NCI-H510A treated with DMSO at 0.1 percent for 48 hours (cell line): Measurements from ENCODE around the gene ZNF628.

Experiments used
- DNase-seq: peaks from one replicate; lab custom pipeline; 2025; lab: John Stamatoyannopoulos, UW

Gene ZNF628

DNA sequence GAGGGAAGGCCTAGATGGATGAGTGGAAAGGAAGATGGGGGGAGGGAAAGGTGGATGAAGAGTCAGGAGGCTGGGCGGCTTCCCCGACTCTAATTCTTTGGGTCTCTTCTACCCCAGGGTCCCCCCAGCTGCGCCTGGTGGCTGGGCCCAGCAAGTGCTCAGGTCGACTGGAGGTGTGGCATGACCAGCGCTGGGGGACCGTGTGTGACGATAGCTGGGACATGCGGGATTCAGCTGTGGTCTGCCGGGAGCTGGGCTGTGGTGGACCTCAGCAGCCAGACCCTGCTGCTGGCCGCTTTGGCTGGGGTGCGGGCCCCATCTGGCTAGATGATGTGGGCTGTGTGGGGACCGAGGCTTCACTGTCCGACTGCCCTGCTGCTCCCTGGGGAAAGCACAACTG lies 21.3 kb downstream of the ZNF628 start:
- DNase-seq, result no peak

DNA sequence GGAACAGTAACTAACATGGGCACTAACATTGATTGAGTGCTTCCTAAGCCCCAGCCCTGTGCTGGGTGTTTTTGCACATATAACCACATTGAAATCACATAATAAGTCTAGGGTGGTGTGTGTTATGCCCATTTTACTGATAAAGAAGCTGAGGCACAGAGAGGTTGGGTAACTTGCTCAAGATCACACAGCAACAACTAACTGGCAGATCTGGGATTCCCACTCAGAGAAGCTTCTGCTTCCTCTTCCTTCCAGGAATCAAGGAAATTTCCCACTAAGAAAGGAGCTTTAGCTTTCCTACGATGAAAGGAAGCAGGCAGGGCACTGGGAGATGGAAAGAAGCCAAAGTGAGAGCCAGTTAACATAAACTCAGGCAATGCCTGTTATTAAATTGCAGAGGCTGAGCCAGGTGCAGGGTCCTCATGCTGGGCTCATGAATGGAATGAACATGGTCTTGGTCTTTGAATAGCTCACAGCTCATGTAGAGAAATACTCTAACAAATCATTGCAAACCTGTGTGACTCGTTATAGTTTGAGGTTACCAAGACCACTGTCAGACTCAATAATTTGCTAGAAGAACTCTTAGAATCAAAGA lies 21.9 kb downstream of the ZNF628 start:
- DNase-seq, result no peak

DNA sequence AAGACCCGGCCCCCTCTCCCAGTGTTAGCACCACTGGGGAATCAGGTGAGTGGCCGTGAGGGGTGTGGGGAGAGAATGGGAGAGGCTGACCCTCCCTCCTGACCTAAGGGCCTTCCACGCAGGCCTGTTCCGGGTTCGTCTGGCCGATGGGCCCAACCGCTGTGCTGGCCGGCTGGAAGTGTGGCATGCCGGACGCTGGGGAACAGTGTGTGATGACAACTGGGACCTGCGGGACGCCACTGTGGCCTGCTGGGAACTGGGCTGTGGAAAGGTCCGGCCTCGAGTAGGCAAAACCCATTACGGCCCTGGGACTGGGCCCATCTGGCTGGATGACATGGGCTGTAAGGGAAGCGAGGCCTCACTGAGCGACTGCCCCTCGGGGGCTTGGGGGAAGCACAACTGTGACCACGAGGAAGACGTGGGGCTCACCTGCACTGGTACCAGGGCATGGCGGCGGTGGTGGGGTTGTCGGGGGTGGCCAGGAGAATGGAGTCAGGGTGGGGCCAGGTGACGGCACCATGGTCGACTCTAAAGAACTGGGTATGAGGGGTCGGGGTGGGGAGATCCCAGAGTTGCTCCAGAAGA lies 24.0 kb downstream of the ZNF628 start:
- no peak for DNase-seq

DNA sequence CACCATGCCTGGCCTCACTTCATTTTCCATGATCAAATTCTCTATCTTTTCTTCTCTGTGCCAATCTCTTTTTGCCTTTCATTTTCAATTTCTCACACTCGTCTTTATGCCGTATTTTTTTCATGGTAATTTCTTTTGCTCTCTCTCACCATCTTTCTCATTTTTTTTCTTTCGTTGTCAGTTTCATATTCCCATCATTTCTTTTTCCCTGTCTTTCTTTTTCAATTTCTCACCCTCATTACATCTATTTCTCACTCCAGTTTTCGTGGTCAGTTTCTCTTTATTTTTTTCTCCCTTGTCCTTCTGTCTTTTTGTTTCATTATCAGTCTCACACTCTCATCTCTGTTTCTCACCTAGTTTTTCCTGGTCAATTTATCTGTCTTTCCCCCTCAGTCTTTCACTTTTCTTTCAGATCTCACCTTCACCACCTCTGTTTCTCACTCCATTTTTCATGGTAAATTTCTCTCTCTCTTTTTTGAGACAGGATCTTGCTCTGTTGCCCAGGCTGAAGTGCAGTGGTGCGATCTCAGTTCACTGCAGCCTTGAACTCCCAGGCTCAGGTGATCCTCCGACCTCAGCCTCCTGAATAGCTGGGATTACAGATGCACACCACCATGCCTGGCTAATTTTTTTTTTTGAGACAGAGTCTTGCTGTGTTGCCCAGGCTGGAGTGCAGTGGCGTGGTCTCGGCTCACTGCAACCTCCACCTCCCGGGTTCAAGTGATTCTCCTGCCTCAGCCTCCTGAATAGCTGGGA lies 26.0 kb downstream of the ZNF628 start:
- DNase-seq, result no peak

DNA sequence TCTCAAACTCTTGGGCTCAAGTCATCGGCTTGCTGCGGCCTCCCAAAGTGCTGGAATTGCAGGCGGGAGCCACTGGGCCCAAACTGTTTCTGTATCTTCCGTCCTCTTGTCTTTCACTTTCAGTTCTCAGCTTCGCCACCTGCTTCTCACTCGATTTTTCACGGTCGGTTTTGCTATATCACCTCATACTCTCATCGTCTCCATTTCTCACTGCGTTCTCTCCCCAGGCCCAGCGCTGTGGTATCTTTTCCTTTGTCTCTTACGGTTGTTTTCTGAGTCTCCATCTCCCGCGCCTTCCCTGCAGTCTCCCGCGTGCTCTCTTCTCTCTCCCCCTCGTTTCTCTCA lies 26.7 kb downstream of the ZNF628 start:
- no peak for DNase-seq

DNA sequence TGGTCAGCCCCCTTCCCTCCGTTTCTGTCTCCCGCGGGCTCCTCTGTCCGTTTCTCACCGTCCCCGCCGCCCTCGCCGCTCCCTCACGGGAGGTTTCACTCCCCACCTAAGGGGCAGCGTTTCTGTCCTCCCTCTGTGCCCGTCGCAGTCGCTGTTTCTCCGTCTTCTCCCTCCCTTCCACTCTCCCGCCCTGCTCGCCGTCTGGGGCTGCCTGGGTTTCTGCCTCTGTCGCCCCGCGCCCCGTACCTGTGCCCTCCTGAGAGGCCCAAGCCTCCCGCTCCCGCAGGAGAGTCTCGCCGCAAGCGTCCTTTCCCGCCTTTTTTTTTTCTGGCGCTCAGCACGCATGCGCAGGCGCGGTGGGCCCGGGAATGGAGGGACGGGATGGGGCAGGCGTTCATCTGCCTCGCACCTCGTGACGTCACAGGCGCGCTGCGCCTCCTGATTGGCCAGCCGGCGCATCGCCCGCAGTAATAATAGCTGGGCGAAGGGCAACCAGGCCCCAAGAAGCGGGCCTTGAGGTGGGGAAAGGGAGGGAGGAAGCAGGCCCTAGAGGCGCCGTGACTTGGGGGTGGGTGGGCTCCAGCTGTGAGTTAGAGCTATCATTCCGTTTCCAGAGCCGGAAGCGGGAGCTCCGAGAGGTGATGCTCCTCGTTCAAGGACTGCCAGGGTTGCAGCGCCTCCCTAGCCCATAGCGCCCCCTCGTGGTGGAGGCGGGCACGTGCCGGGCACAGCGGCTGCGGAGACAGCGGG lies 27.3 kb downstream of the ZNF628 start:
- DNase-seq, result peak; percentile 37

DNA sequence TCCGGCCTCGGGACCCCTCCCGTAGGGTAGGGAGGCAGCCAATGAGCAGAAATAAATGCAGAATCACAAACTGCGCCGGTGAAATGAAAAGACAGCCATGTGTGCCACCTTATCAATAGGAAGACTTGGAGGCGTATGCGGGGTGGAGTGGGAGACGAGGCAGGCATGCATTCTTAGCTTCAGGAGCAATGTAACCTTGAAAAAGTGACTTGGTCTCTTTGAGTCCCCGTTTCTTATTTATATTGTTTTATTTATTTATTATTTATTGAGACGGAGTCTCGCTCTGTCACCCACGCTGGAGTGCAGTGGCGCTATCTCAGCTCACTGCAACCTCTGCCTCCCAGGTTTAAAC lies 27.8 kb downstream of the ZNF628 start:
- no peak for DNase-seq

DNA sequence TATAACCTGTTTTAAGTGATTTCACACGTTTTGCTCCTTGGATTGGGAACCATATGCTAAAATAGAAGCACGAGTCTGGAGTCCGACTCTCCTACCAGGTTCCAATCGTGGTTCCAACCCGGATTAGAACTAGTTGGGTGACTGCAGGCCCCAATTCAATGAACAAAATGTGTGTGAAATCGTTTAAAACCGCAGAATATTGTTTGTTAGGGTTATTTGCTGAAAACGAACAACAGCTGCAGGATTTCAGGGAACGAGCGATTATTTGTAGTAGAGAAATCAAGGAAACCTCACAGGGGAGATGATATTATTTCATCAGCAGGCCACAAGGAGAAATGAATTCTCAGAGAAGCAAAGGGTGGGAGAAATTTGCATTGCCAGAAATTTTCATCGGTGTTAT lies 28.6 kb downstream of the ZNF628 start:
- DNase-seq, result no peak

DNA sequence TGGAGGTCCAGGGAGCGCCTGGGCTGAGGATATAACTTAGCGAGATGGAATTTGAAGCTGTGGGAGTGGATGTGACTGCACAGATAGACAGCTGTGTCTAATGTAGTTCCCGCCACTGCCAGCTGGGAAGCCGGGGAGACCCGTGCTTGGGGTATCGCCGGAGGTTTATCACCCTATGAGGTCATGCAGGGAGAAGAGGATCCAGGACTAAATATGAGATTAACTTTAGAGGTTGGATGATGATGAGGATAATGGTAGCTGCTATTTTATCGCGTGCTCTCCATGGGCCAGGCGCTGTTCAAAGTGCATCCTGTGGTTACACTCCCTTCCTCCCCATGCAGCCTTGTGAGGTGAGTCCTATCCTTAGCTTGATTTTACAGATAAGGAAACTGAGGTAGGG lies 31.7 kb downstream of the ZNF628 start:
- no peak for DNase-seq

DNA sequence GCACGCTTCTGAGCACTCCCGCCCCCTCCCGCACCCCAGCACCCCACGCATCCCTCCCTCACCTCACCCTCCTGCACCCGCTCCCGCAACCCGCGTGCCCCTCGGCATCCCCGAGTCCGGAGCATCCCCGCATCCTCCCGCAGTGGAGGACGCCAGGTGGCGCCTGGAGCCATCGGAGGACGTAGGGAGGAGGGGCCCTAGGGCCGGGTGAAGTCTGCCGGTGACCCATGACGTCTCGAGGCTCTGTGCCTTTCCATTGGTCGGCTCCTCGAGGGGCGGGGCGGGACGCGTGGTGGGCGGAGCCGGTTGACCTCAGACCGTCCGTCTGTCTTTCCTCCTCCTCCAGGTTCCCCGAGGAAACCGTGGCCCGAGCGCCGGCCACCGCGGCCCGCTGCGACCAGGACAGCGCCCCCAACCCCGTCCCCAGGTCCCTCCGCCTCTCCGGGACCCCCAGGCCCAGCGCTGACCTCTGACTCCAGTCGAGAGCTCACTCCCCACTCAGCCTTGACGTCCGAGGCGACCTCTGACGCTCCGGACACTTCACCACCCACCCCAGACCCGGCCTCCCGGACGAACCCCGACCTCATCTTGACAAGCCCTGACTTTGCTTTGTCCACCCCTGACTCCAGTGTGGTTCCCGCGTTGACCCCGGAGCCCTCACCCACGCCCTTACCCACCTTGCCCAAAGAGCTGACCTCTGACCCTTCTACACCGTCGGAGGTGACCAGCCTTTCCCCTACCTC lies 40.6 kb downstream of the ZNF628 start:
- DNase-seq, result peak; percentile 72

DNA sequence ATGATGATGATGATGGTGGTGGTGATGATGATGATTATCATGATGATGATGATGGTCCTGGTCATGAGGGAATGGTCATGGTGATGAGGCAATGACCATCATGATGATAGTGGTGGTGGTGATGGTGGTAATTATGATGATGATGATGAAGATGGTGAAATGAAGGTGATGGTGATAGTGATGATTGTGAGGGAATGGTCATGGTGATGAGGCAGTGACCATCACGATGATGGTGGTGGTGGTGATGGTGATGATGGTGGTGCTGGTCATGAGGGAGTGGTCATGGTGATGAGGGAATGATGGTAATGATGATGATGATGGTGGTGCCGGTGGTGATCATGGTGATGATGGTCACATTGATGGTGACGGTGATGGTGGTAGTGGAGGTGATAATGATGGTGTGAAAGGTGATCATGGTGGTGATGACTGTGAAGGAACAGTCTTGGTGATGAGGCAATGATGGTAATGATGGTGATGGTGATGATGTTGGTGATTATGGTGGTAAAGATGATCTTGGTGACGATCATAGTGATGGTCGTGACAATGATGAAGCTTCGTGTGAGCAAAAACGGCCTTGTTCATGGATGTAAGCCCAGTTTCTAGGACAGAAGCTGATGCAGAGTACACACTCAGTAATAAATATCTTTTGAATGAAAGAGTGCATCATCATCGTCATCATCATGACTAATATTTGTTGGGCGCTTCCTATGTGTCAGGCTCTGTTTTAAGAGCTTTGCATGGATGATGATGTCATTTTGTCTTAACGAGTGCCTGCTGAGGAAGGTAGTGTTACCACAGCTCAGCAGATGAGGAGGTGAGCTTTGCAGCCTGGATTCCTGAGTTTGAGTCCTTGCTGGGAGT lies 43.3 kb downstream of the ZNF628 start:
- no peak for DNase-seq

DNA sequence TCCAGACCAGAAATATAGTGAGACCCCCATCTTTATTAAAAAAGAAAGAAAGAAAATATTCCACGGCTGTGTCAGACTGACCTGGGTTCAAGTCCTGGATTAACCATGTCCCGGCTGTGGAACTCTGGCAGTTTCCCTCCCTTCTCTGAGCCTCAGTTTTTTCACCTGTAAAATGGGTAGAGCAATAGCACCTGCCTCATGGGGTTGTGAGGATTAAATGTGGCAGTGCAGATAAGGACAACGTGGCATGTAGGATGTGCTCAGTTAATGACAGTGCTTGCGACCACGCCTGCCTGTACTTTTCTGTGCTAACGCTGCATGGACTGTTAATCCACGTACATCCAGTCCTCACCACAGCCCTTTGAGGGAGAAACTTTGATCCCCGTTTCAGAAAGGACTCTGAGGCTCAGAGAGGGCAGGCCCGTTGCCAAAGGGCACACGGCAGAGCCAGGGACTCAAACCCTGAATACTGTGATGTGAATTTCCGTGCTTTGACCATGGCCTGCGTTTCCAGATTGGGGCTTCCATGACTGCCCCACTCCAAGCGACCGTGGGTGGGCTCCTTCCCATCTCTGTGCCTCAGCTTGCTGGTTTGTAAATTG lies 44.4 kb downstream of the ZNF628 start:
- no peak for DNase-seq

DNA sequence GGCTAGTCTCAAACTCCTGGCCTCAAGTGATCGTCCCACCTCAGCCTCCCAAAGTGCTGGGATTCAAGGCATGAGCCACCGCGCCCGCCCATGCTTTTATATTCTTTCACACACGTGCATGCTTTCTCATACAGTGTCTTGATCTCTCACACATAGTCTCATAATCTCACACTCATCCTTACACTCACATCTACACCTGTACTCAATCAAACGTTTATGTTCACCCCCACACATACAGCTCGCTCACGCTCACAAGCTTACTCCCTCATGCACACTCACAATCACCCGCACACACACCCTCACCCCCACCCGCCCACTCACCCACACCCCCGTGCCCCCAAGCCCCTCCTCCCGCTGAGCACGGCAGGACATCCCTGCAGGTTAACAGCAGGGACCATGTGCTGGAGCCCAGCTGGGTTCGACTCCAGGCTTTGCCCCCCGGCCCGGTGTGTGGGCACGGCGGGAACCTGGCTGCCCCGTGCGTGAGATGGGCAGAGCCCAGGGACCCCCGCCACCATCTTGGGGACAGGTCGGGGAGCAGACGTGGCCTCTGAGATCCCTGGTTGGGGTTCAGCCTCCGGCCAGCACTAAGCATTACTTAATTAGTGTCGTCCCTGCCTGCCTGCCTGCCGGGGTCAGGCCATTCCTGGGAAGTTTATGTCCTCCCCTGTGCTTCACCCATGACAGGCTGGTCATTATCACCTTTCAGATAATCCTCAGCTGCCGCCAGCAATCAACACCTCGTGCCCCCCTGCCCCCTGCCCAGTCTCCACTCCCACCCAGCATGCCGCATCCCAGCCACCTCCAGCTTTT lies 49.1 kb downstream of the ZNF628 start:
- DNase-seq, result no peak

DNA sequence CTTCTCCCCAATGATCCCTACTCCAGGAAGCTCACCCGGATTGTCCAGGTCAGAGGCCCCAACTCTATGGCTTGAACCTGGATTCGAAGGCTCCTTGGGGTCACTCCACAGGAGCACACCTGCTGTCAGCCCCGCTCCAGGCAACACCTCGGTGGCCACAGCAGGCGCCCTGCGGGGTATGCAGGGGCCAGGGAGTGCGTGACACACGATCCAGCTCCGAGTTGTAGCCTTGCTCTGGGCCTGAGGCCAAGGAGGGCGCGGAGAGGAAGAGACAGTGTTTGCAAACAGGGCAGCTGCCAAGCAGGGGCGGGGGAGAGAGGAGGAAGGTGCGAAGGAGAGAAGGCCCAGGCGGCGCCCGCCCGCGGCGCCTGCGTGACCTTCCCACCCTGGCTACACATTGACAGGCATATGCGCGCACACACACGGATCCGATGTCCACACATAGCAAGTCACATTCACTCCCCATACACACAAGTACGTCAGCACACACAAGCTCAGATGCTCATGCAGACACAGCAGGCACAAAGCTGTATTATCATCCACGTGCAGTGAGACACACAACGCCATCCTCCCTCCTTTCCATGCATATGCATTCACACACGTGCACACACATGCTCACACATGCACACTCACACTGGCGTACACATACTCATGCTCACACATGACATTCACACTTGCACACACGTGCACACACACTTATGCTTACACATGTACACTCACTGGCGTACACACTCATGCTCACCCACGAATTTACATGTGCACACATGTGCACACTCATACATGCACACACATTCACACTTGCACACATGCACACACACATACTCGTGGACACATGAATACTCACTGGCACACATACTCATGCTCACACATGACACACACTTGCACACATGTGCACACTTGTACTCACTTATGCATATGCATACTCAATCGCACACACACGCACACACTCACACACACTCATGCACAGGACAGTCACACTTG lies 50.1 kb downstream of the ZNF628 start:
- DNase-seq, result peak; percentile 73

DNA sequence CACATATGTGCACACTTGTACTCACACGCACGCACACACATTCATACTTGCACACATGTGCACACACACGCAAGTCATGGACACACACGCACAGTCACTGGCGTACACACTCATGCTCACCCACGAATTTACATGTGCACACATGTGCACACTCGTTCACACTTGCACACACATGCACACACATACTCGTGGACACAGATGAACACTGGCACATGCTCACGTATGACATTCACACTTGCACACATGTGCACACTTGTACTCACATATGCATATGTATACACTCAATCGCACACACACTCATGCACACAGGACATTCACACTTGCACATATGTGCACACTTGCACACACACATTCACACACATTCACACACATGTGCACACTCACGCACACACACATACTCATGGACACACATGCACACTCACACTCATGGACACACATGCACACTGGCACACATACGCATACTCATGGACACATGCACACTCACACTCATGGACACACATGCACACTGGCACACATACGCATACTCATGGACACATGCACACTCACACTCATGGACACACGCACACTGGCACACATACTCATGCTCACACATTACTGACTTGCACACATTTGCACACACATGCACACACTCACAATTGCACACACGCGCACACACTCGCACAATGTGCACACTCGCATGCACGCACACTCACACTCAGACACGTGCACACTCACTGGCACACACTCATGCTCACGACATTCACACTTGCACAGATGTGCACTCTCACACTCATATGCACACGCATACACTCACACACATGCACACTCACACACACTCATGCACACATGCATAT lies 51.0 kb downstream of the ZNF628 start:
- no peak for DNase-seq

DNA sequence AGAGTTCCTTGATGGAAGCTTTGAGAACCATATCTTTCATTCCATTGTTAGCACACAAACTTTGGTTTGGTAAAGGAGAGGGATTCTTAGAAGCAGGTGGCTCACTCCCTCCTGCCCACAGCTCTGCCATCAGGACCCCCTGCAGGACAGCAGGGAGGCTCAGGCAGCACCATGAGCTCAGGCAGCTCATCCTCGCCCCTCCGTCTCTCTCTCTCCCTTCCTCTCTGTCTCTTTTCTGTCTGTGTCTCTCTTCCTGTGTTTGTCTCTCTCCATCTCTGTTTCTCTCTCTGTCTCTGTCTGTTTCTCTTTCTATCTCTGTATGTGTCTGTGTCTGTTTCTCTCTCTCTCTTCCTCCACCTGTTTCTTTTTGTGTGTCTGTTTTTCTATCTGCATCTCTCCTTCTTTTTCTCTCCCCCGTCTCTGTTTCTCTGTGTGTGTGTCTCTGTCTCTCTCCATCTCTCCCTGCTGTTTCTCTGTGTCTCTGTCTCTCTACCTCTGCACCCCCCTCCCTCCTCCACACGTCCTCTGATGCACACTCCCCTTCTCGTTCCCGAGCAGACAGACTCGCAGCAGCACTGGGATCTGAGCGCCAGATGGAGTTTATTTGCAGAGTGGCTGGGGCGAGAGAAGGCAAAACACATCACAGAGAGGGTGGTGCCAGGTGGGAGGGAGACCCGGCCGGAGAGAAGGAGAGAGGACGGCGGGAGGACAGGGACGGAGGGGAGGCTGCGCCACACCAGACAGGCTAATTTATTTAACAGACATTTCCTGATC lies 51.8 kb downstream of the ZNF628 start:
- peak; percentile 79 for DNase-seq

DNA sequence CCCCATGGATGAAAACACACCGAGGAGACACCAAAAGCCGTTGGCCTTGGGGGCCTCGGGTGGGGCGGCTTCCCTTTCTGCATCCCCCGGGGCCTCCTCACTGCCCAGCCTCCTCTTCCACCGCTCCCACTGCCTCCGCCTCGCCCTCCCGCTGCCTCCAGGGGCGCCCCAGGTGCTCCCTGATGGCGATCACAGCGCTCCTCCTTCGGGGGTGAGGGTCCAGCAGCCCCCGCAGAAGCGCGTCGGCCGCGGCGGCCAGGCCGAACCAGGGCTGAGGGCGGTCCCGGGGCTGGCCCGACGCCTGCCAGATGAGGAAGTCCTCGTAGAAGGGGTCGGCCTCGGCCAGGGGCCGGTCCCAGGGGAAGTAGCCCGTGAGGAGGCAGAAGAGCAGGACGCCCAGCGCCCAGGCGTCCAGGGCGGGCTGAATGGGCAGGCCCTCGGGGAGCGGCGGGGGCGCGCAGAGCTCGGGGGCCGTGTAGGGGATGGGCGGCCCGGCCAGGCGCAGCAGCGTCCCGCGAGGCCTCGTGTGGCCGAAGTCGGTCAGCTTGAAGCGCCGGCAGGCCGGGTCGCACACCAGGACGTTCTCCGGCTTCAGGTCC lies 53.3 kb downstream of the ZNF628 start:
- no peak for DNase-seq
